ENCODE data around the gene WASF3.

Gene WASF3

GRCh38 chr13:26589754-26590153, 32.3 kb downstream of the WASF3 start:
- H3K36me3 ChIP-seq (ENCODE audit: control insufficient read depth, insufficient read depth, low read length), result no peaks in the 10 kb centered on the region
- no peak overlapping the region for H3K9ac ChIP-seq (ENCODE audit: low read depth, low read length)
- peaks cover 23% of the 10 kb centered on the region for H3K4me1 ChIP-seq (ENCODE audit: control insufficient read depth, insufficient read depth, low read length)
- H3K4me3 ChIP-seq (ENCODE audit: low read depth, low read length), result no peak overlapping the region
- no peaks in the 10 kb centered on the region for H3K27me3 ChIP-seq (ENCODE audit: control insufficient read depth, insufficient read depth, low read length)
- no peaks in the 10 kb centered on the region for H3K9me3 ChIP-seq (ENCODE audit: control insufficient read depth, insufficient read depth, low read length)
- no peak overlapping the region for H3K27ac ChIP-seq (ENCODE audit: low read depth, low read length)

- no peaks in the 10 kb centered on the region for H3K27me3 ChIP-seq (ENCODE audit: control insufficient read depth, insufficient read depth, low read length)
- no peak overlapping the region for H3K9ac ChIP-seq (ENCODE audit: low read depth, low read length)
These were observed 32.9 kb downstream of the WASF3 start for GRCh38 chr13:26590379-26590778.

GRCh38 chr13:26590951-26591350, 33.5 kb downstream of the WASF3 start:
- Histone ChIP-seq H3K9me3 (ENCODE audit: control insufficient read depth, insufficient read depth, low read length) (no peaks in the 10 kb centered on the region), H3K4me1 (ENCODE audit: control insufficient read depth, insufficient read depth, low read length) (peaks cover 14% of the 10 kb centered on the region), H3K27ac (ENCODE audit: low read depth, low read length) (no peak overlapping the region), H3K4me3 (ENCODE audit: low read depth, low read length) (no peak overlapping the region), H3K9ac (ENCODE audit: low read depth, low read length) (no peak overlapping the region), H3K36me3 (ENCODE audit: control insufficient read depth, insufficient read depth, low read length) (no peaks in the 10 kb centered on the region), H3K27me3 (ENCODE audit: control insufficient read depth, insufficient read depth, low read length) (no peaks in the 10 kb centered on the region)

More at GRCh38 chr13:26590379-26590778, 32.9 kb downstream of the WASF3 start:
- Histone ChIP-seq H3K9me3 (ENCODE audit: control insufficient read depth, insufficient read depth, low read length) (no peaks in the 10 kb centered on the region), H3K27ac (ENCODE audit: low read depth, low read length) (no peak overlapping the region), H3K36me3 (ENCODE audit: control insufficient read depth, insufficient read depth, low read length) (no peaks in the 10 kb centered on the region), H3K4me1 (ENCODE audit: control insufficient read depth, insufficient read depth, low read length) (peaks cover 17% of the 10 kb centered on the region), H3K4me3 (ENCODE audit: low read depth, low read length) (no peak overlapping the region)

- Histone ChIP-seq H3K9me3 (ENCODE audit: control insufficient read depth, insufficient read depth, low read length) (no peaks in the 10 kb centered on the region), H3K27me3 (ENCODE audit: control insufficient read depth, insufficient read depth, low read length) (no peaks in the 10 kb centered on the region), H3K27ac (ENCODE audit: low read depth, low read length) (no peak overlapping the region), H3K4me3 (ENCODE audit: low read depth, low read length) (no peak overlapping the region), H3K4me1 (ENCODE audit: control insufficient read depth, insufficient read depth, low read length) (peaks cover 14% of the 10 kb centered on the region), H3K9ac (ENCODE audit: low read depth, low read length) (no peak overlapping the region), H3K36me3 (ENCODE audit: control insufficient read depth, insufficient read depth, low read length) (no peaks in the 10 kb centered on the region)
These were observed 34.2 kb downstream of the WASF3 start for GRCh38 chr13:26591672-26592071.

GRCh38 chr13:26593661-26594060, 36.2 kb downstream of the WASF3 start:
- Histone ChIP-seq H3K27ac (ENCODE audit: low read depth, low read length) (no peak overlapping the region), H3K9me3 (ENCODE audit: control insufficient read depth, insufficient read depth, low read length) (no peaks in the 10 kb centered on the region), H3K36me3 (ENCODE audit: control insufficient read depth, insufficient read depth, low read length) (no peaks in the 10 kb centered on the region), H3K27me3 (ENCODE audit: control insufficient read depth, insufficient read depth, low read length) (no peaks in the 10 kb centered on the region), H3K4me1 (ENCODE audit: control insufficient read depth, insufficient read depth, low read length) (peaks cover 14% of the 10 kb centered on the region), H3K4me3 (ENCODE audit: low read depth, low read length) (no peak overlapping the region), H3K9ac (ENCODE audit: low read depth, low read length) (no peak overlapping the region)

- Histone ChIP-seq H3K27me3 (ENCODE audit: control insufficient read depth, insufficient read depth, low read length) (no peaks in the 10 kb centered on the region), H3K4me3 (ENCODE audit: low read depth, low read length) (no peak overlapping the region)
These were observed 36.9 kb downstream of the WASF3 start for GRCh38 chr13:26594363-26594762.

GRCh38 chr13:26596458-26596857, 39.0 kb downstream of the WASF3 start:
- Histone ChIP-seq H3K27ac (ENCODE audit: low read depth, low read length) (no peak overlapping the region), H3K36me3 (ENCODE audit: control insufficient read depth, insufficient read depth, low read length) (no peaks in the 10 kb centered on the region), H3K4me3 (ENCODE audit: low read depth, low read length) (no peak overlapping the region), H3K9ac (ENCODE audit: low read depth, low read length) (no peak overlapping the region), H3K4me1 (ENCODE audit: control insufficient read depth, insufficient read depth, low read length) (peaks cover 10% of the 10 kb centered on the region), H3K9me3 (ENCODE audit: control insufficient read depth, insufficient read depth, low read length) (no peaks in the 10 kb centered on the region), H3K27me3 (ENCODE audit: control insufficient read depth, insufficient read depth, low read length) (no peaks in the 10 kb centered on the region)

More at GRCh38 chr13:26594363-26594762, 36.9 kb downstream of the WASF3 start:
- Histone ChIP-seq H3K27ac (ENCODE audit: low read depth, low read length) (no peak overlapping the region), H3K9me3 (ENCODE audit: control insufficient read depth, insufficient read depth, low read length) (no peaks in the 10 kb centered on the region), H3K36me3 (ENCODE audit: control insufficient read depth, insufficient read depth, low read length) (no peaks in the 10 kb centered on the region), H3K9ac (ENCODE audit: low read depth, low read length) (no peak overlapping the region), H3K4me1 (ENCODE audit: control insufficient read depth, insufficient read depth, low read length) (peaks cover 14% of the 10 kb centered on the region)

- no peak overlapping the region for H3K4me3 ChIP-seq (ENCODE audit: low read depth, low read length)
- no peak overlapping the region for H3K27ac ChIP-seq (ENCODE audit: low read depth, low read length)
- no peaks in the 10 kb centered on the region for H3K27me3 ChIP-seq (ENCODE audit: control insufficient read depth, insufficient read depth, low read length)
- no peak overlapping the region for H3K9ac ChIP-seq (ENCODE audit: low read depth, low read length)
- no peaks in the 10 kb centered on the region for H3K36me3 ChIP-seq (ENCODE audit: control insufficient read depth, insufficient read depth, low read length)
- no peaks in the 10 kb centered on the region for H3K4me1 ChIP-seq (ENCODE audit: control insufficient read depth, insufficient read depth, low read length)
- no peaks in the 10 kb centered on the region for H3K9me3 ChIP-seq (ENCODE audit: control insufficient read depth, insufficient read depth, low read length)
These were observed 41.9 kb downstream of the WASF3 start for GRCh38 chr13:26599403-26599802.

- Histone ChIP-seq H3K9me3 (ENCODE audit: control insufficient read depth, insufficient read depth, low read length) (no peaks in the 10 kb centered on the region), H3K4me3 (ENCODE audit: low read depth, low read length) (no peak overlapping the region), H3K27ac (ENCODE audit: low read depth, low read length) (no peak overlapping the region)
These were observed 42.4 kb downstream of the WASF3 start for GRCh38 chr13:26599860-26600259.

GRCh38 chr13:26600343-26600742, 42.9 kb downstream of the WASF3 start:
- Histone ChIP-seq H3K27me3 (ENCODE audit: control insufficient read depth, insufficient read depth, low read length) (no peaks in the 10 kb centered on the region), H3K36me3 (ENCODE audit: control insufficient read depth, insufficient read depth, low read length) (no peaks in the 10 kb centered on the region), H3K4me1 (ENCODE audit: control insufficient read depth, insufficient read depth, low read length) (peaks cover 5% of the 10 kb centered on the region; the same call in 1 of the 2 replicates), H3K9me3 (ENCODE audit: control insufficient read depth, insufficient read depth, low read length) (no peaks in the 10 kb centered on the region), H3K4me3 (ENCODE audit: low read depth, low read length) (no peak overlapping the region), H3K9ac (ENCODE audit: low read depth, low read length) (no peak overlapping the region), H3K27ac (ENCODE audit: low read depth, low read length) (no peak overlapping the region)

More at GRCh38 chr13:26599860-26600259, 42.4 kb downstream of the WASF3 start:
- no peaks in the 10 kb centered on the region for H3K36me3 ChIP-seq (ENCODE audit: control insufficient read depth, insufficient read depth, low read length)
- H3K27me3 ChIP-seq (ENCODE audit: control insufficient read depth, insufficient read depth, low read length), result no peaks in the 10 kb centered on the region
- 0 out of 2 replicates have a peak, but pooled peaks cover under 1% of the 10 kb centered on the region for H3K4me1 ChIP-seq (ENCODE audit: control insufficient read depth, insufficient read depth, low read length)
- no peak overlapping the region for H3K9ac ChIP-seq (ENCODE audit: low read depth, low read length)

GRCh38 chr13:26601669-26602068, 44.2 kb downstream of the WASF3 start:
- H3K4me1 ChIP-seq (ENCODE audit: control insufficient read depth, insufficient read depth, low read length), result peaks cover 9% of the 10 kb centered on the region; the same call in 1 of the 2 replicates
- H3K9ac ChIP-seq (ENCODE audit: low read depth, low read length), result no peak overlapping the region
- H3K4me3 ChIP-seq (ENCODE audit: low read depth, low read length), result no peak overlapping the region
- H3K27ac ChIP-seq (ENCODE audit: low read depth, low read length), result no peak overlapping the region
- H3K27me3 ChIP-seq (ENCODE audit: control insufficient read depth, insufficient read depth, low read length), result no peaks in the 10 kb centered on the region
- no peaks in the 10 kb centered on the region for H3K9me3 ChIP-seq (ENCODE audit: control insufficient read depth, insufficient read depth, low read length)
- no peaks in the 10 kb centered on the region for H3K36me3 ChIP-seq (ENCODE audit: control insufficient read depth, insufficient read depth, low read length)

GRCh38 chr13:26602783-26603182, 45.3 kb downstream of the WASF3 start:
- Histone ChIP-seq H3K9ac (ENCODE audit: low read depth, low read length) (no peak overlapping the region), H3K4me1 (ENCODE audit: control insufficient read depth, insufficient read depth, low read length) (peaks cover 9% of the 10 kb centered on the region; the same call in 1 of the 2 replicates), H3K27me3 (ENCODE audit: control insufficient read depth, insufficient read depth, low read length) (no peaks in the 10 kb centered on the region), H3K4me3 (ENCODE audit: low read depth, low read length) (no peak overlapping the region), H3K36me3 (ENCODE audit: control insufficient read depth, insufficient read depth, low read length) (no peaks in the 10 kb centered on the region), H3K27ac (ENCODE audit: low read depth, low read length) (no peak overlapping the region), H3K9me3 (ENCODE audit: control insufficient read depth, insufficient read depth, low read length) (no peaks in the 10 kb centered on the region)

Measured in HUES48 (cell line).